Endothelial cell of umbilical vein (primary cell): ENCODE data around the gene NAA10. TPM values are rescaled to one million over a fixed set of nuclear protein-coding genes. Genes with fewer than 3 reads are reported as not detected.

Experiments
- BruUV-seq: library from RNA; stranded (reverse); fragments of 400-500 nt; replicated peaks from 2 replicates; lab custom pipeline; 2021; lab: Mats Ljungman, UMichigan
- CTCF ChIA-PET: fragments of 300-600, 350-600 bp; sonication (Branson Sonifier 250); formaldehyde crosslinking; loops from one replicate; lab custom pipeline; 2021; ENCODE audit warnings: antibody characterized with exemption, inconsistent platforms; lab: Charles Lee
- POLR2A ChIA-PET: fragments of 300-600, 350-600 bp; sonication (Branson Sonifier 250); formaldehyde crosslinking; loops from one replicate; lab custom pipeline; 2021; ENCODE audit warnings: antibody characterized with exemption, inconsistent platforms; lab: Charles Lee
- DNase-seq: peaks from one replicate; pipeline ENCODE4 v3.0.0-alpha.2; 2011; ENCODE audit warnings: low read depth, low spot score
- FAIRE-seq: peaks from 2 replicates; lab custom pipeline; 2011; peaks lifted over from hg19 to GRCh38; lab: Jason Lieb, UNC
- H2AFZ ChIP-seq: 2 replicates; pipeline ENCODE4 v1.6.0; 2012; ENCODE audit warnings: low read depth, low read length, control low read depth, inconsistent platforms
- H3K27ac ChIP-seq: 2 replicates; pipeline ENCODE4 v1.5.1; 2011; ENCODE audit warnings: low read depth, mild to moderate bottlenecking, control low read depth, low read length, moderate library complexity; ENCODE audit not compliant: insufficient read depth
- H3K27me3 ChIP-seq, 2 experiments: 2 replicates each; pipeline versions ENCODE4 v1.6.0 to v1.6.1; 2011; ENCODE audit warnings: low read length in 2 of 2, mixed read lengths in 1 of 2; ENCODE audit not compliant: control insufficient read depth in 2 of 2, insufficient read depth in 2 of 2
- H3K36me3 ChIP-seq, 2 experiments: 2 replicates in 1 of 2; 3 replicates in 1 of 2; pipeline ENCODE4 v1.5.1; 2011; ENCODE audit warnings: low read length in 2 of 2, mild to moderate bottlenecking in 1 of 2, moderate library complexity in 1 of 2; ENCODE audit not compliant: control insufficient read depth in 2 of 2, insufficient read depth in 2 of 2; ENCODE audit errors: extremely low read depth in 1 of 2
- H3K4me1 ChIP-seq: 3 replicates; pipeline ENCODE4 v1.5.1; 2011; ENCODE audit warnings: mild to moderate bottlenecking, low read length; ENCODE audit not compliant: control insufficient read depth, insufficient read depth; ENCODE audit errors: extremely low read depth
- H3K4me2 ChIP-seq: 2 replicates; pipeline ENCODE4 v1.6.1; 2011; ENCODE audit warnings: low read length, control low read depth, mixed read lengths; ENCODE audit not compliant: insufficient read depth
- H3K4me3 ChIP-seq, 3 experiments: fragments of 200-600 bp in 1 of 3; sonication (generic), shearing (Covaris generic) in 1 of 3; replicated peaks in 1 of 3; 2 replicates each; pipeline ENCODE4 v1.5.1; 2011 to 2016; ENCODE audit warnings: control low read depth in 3 of 3, low read length in 3 of 3, mild to moderate bottlenecking in 2 of 3, inconsistent platforms in 1 of 3, low read depth in 1 of 3, moderate library complexity in 1 of 3; ENCODE audit not compliant: insufficient read depth in 1 of 3
- H3K79me2 ChIP-seq: 2 replicates; pipeline ENCODE4 v1.6.0; 2012; ENCODE audit warnings: low read length, inconsistent platforms; ENCODE audit not compliant: control insufficient read depth, insufficient read depth
- H3K9ac ChIP-seq: replicated peaks from 2 replicates; pipeline ENCODE3; 2011; ENCODE audit warnings: low read length, control low read depth; ENCODE audit not compliant: insufficient read depth; ENCODE audit errors: extremely low read depth
- H3K9me1 ChIP-seq: replicated peaks from 3 replicates; pipeline ENCODE4 v1.6.0; 2011; ENCODE audit warnings: mild to moderate bottlenecking, low read length; ENCODE audit not compliant: control insufficient read depth, insufficient read depth; ENCODE audit errors: extremely low read depth
- H3K9me3 ChIP-seq: replicated peaks from 2 replicates; pipeline ENCODE4 v1.5.1; 2012; ENCODE audit warnings: low read length, inconsistent platforms; ENCODE audit not compliant: control insufficient read depth, insufficient read depth
- H4K20me1 ChIP-seq: replicated peaks from 2 replicates; pipeline ENCODE3; 2011; ENCODE audit warnings: mild to moderate bottlenecking, low read length; ENCODE audit not compliant: control insufficient read depth, insufficient read depth; ENCODE audit errors: extremely low read depth
- EZH2 ChIP-seq: IDR thresholded peaks from 2 replicates; pipeline ENCODE4 v1.6.1; 2012; ENCODE audit warnings: borderline replicate concordance, low read depth, mild to moderate bottlenecking, moderate library complexity, low read length, inconsistent platforms; ENCODE audit not compliant: severe bottlenecking
- FOS ChIP-seq: IDR thresholded peaks from 2 replicates; pipeline ENCODE4 v1.6.1; 2011; ENCODE audit warnings: mild to moderate bottlenecking, low read length, moderate library complexity, borderline replicate concordance; ENCODE audit not compliant: insufficient read depth
- JUN ChIP-seq: IDR thresholded peaks from 2 replicates; pipeline ENCODE4 v1.6.1; 2011; ENCODE audit warnings: borderline replicate concordance, low read depth; ENCODE audit not compliant: insufficient read length, insufficient read depth
- MAX ChIP-seq: IDR thresholded peaks from 2 replicates; pipeline ENCODE4 v1.6.1; 2011; ENCODE audit not compliant: insufficient read depth, insufficient read length
- MYC ChIP-seq: IDR thresholded peaks from one replicate; pipeline ENCODE4 v1.6.1; 2011; ENCODE audit warnings: mild to moderate bottlenecking, low read depth, low read length
- POLR2A ChIP-seq: IDR thresholded peaks from 2 replicates; pipeline ENCODE4 v1.6.1; 2012; ENCODE audit warnings: low read depth, mild to moderate bottlenecking, control low read depth, low read length
- POLR2AphosphoS5 ChIP-seq: IDR thresholded peaks from 2 replicates; pipeline ENCODE4 v1.6.1; 2012; ENCODE audit warnings: low read depth, mild to moderate bottlenecking, control low read depth, low read length, moderate library complexity; ENCODE audit not compliant: insufficient read depth
- dilution Hi-C: fragments of 300-500 bp; cut with MboI; formaldehyde crosslinking; loops from one replicate; pipeline ENCODE4 v1.15.0; 2019; ENCODE audit warnings: low sequenced_read_pairs; ENCODE audit not compliant: extremely low pct_ligation_motif_present
- intact Hi-C: fragments of 100-400 bp; cut with micrococcal nuclease; formaldehyde crosslinking; loops from one replicate; pipeline ENCODE4 v1.10.0; 2022
- polyA plus RNA-seq, 4 experiments: library from polyadenylated mRNA; depleted of rRNA in 3 of 4; stranded (reverse) in 3 of 4; unstranded in 1 of 4; fragments of >200 nt; gene quantifications; 2 replicates each; pipeline versions ENCODE4 v1.2.1 to v1.2.3, GENCODE V29; 2011 to 2012; ENCODE audit warnings: missing spikeins in 1 of 4
- total RNA-seq: library from RNA; stranded (reverse); gene quantifications from 2 replicates; pipeline ENCODE4 v1.2.3, GENCODE V29; 2021

The NAA10 gene
- total and polyA plus RNA-seq, 2 donors (not counting 3 experiments of a cell fraction or from before 2014, with no cell fraction given), result 141 to 144 TPM

GRCh38 chrX:153909980-153910360 is 24.9 kb downstream of the NAA10 start:
- dilution Hi-C loops (no loop called here), intact Hi-C loops (no loop called here)
- DNase-seq (no peak), FAIRE-seq (no peak)
- ChIA-PET POLR2A (no interaction called here), CTCF (interaction anchor here (1.2 kb wide), 1 partner anchor 37 kb away, joined by 3 read pairs; no protein-coding TSS in a partner anchor)
- H3K27ac ChIP-seq, result no peak overlapping the region
- no peaks in the 10 kb centered on the region for H3K36me3 ChIP-seq
- H3K4me3 ChIP-seq, result no peak overlapping the region
- no peak overlapping the region for H2AFZ ChIP-seq
- no peak overlapping the region for H3K9ac ChIP-seq
- H3K4me2 ChIP-seq, result no peak overlapping the region
- H3K4me1 ChIP-seq, result no peaks in the 10 kb centered on the region
- H4K20me1 ChIP-seq, result no peaks in the 10 kb centered on the region
- no TSS peak for BruUV-seq
- H3K79me2 ChIP-seq, result no peaks in the 10 kb centered on the region
- H3K9me3 ChIP-seq, result no peaks in the 10 kb centered on the region
- H3K27me3 ChIP-seq, result no peaks in the 10 kb centered on the region
- TF ChIP-seq EZH2 (no peak), POLR2AphosphoS5 (no peak), FOS (no peak), POLR2A (no peak), MYC (no peak), MAX (no peak), JUN (no peak)
- H3K9me1 ChIP-seq, result no peaks in the 10 kb centered on the region
